Fibroblast of pulmonary artery (primary cell): ENCODE results near the gene SEC62.

Experiments
- DNase-seq: peaks from one replicate; pipeline ENCODE4 v3.0.0-alpha.2; 2010; ENCODE audit warnings: low read depth
- H3K4me3 ChIP-seq: replicated peaks from 2 replicates; pipeline ENCODE4 v1.5.1; 2011; ENCODE audit warnings: low read depth, mild to moderate bottlenecking, control low read depth, low read length, moderate library complexity
- TF ChIP-seq, protein P1 (sequence below): IDR thresholded peaks from 2 replicates; pipeline ENCODE4 v1.5.1; 2011; ENCODE audit warnings: mild to moderate bottlenecking, control low read depth, low read length, inconsistent platforms; ENCODE audit errors: missing control alignments

SEC62 gene

DNA sequence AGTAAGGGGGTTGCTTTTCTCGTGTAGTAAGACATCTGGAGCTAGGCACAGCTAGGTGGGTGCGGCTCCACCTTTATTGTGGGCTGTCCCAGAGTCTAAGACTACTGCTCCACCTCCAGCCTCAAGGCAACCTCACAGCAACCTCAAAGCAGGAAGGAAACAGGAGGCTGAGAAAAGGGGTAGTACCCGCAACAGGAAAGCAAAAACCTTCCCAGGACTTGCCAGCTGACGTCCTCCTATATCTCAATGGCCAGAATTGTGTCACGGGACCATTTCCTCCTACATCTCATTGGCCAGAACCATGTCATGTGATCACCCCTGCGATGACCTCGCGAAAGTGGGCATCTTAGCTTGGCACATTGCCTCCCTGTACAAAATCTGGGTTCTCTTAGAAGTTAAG is 66.9 kb downstream of the SEC62 start:
- no peak overlapping the region for H3K4me3 ChIP-seq
- TF ChIP-seq, protein P1, sequence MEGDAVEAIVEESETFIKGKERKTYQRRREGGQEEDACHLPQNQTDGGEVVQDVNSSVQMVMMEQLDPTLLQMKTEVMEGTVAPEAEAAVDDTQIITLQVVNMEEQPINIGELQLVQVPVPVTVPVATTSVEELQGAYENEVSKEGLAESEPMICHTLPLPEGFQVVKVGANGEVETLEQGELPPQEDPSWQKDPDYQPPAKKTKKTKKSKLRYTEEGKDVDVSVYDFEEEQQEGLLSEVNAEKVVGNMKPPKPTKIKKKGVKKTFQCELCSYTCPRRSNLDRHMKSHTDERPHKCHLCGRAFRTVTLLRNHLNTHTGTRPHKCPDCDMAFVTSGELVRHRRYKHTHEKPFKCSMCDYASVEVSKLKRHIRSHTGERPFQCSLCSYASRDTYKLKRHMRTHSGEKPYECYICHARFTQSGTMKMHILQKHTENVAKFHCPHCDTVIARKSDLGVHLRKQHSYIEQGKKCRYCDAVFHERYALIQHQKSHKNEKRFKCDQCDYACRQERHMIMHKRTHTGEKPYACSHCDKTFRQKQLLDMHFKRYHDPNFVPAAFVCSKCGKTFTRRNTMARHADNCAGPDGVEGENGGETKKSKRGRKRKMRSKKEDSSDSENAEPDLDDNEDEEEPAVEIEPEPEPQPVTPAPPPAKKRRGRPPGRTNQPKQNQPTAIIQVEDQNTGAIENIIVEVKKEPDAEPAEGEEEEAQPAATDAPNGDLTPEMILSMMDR = no peak
- DNase-seq = no peak

- TF ChIP-seq, protein P1 = peak; percentile 55
- peak within 1 kb of the TSS; percentile 44 for H3K4me3 ChIP-seq
- DNase-seq = peak; percentile 37
Measured at GRCh38 chr3:170037463-170038433, 71.1 kb downstream of the SEC62 start, which contains the start of gene GPR160. TSS of gene GPR160 (plus strand) at chr3:170037995. CDS start at chr3:170083973, 45,978 bp downstream.

DNA sequence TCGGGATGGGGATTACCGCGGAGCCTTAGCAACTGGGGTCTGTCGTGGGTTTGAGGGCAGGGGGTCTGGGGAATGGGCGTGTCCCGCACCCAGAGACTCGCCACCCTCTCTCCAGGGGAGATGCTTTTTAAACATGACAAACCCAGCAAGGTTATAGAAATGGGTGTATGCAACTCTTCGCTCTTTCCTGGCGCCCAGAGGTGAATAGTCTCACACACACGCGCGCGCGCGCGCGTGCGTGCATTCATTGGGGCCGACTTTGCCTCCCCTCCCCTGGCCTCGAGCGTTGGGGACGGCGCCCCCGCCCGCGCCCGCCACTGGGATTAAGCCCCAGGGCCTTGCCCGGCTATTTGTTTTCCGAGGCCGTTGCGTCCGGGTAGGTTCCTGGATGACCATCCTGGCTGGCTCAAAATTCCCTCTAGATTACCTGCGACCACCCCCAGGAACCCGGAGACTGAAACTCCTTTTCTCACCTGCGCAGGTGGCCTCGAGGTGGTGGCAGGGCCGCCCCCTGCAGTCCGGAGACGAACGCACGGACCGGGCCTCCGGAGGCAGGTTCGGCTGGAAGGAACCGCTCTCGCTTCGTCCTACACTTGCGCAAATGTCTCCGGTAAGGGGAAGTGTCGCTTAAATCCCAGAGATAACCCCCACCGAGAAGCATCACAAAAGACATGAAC is 72.0 kb downstream of the SEC62 start:
- no peak for DNase-seq
- peak overlapping the region; percentile 44 for H3K4me3 ChIP-seq
- TF ChIP-seq, protein P1 = no peak

GRCh38 chr3:170040418-170040817 is 73.8 kb downstream of the SEC62 start:
- no peak for DNase-seq
- TF ChIP-seq, protein P1 = no peak
- H3K4me3 ChIP-seq = no peak overlapping the region

DNA sequence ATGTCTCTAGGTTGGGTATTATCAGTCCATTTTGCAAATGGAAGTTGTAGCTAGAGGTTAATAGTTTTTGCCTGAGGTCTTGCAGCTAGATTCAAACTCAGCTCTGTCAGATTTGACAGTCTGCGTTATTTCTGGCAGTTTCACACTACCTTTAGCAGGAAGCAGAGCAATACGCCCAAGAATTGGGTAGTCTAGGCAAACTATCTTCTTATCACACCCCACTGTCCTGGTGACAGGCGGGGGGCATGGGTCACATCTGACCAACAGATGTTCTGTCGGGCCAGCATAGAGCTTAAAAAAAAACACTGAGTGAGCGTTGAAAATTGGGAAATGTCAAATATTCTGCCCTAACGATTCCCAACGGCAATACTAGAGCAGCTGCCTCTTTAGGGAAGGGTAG is 76.9 kb downstream of the SEC62 start:
- no peak for DNase-seq

DNA sequence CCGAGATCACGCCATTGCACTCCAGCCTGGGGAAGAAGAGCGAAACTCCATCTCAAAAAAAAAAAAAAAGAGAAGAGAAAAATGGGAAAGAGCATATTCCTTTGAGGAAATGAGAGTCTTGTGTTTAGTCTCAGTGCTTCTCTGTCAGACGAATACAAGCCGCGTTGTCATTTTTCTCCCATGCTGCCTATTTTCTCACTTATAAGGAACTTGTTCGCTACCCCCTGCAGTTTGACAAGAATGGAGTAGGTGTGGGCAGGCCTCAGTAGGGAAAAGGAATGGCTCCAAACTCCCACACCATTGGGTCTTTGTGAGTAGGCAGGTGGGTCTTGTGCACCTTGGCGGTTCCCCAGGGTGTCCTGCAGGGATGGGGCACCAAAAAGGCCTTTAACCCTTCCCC is 77.7 kb downstream of the SEC62 start:
- DNase-seq = no peak
- TF ChIP-seq, protein P1 = no peak
- no peak overlapping the region for H3K4me3 ChIP-seq

More for the DNA sequence above, 76.9 kb downstream of the SEC62 start:
- TF ChIP-seq, protein P1 = no peak
- H3K4me3 ChIP-seq = no peak overlapping the region
